Panc1 (cell line): Measurements from ENCODE around the gene CDH3. TPM values are rescaled to one million over a fixed set of nuclear protein-coding genes. Genes with fewer than 3 reads are reported as not detected.

Source experiments
- ATAC-seq: fragments of 200-7000 bp; cut with Tn5 transposase; 2 replicates; pipeline ENCODE4 v1.9.1; 2020; ENCODE audit warnings: mild to moderate bottlenecking, moderate library complexity
- BruUV-seq: library from RNA; stranded (reverse); fragments of 400-500 nt; replicated peaks from 2 replicates; lab custom pipeline; 2021; lab: Mats Ljungman, UMichigan
- CTCF ChIA-PET: fragments of 300-600 bp; sonication (Branson Sonifier 250); formaldehyde crosslinking; loops from one replicate; lab custom pipeline; 2022; ENCODE audit warnings: antibody characterized with exemption; lab: Charles Lee
- POLR2A ChIA-PET: fragments of 300-600 bp; sonication (Branson Sonifier 250); formaldehyde crosslinking; loops from one replicate; lab custom pipeline; 2022; ENCODE audit warnings: antibody characterized with exemption; lab: Charles Lee
- DNase-seq: peaks from one replicate; pipeline ENCODE4 v3.0.0-alpha.2; 2010; ENCODE audit warnings: low read depth, low spot score
- H3K27ac ChIP-seq: 2 replicates; pipeline ENCODE4 v1.5.1; 2011; ENCODE audit warnings: mild to moderate bottlenecking, low read length, inconsistent platforms
- H3K27me3 ChIP-seq: fragments of 200-500 bp; sonication (Bioruptor generic); 2 replicates; pipeline ENCODE4 v1.6.0; 2014; ENCODE audit warnings: low read length, inconsistent platforms; ENCODE audit not compliant: control insufficient read depth, insufficient read depth
- H3K36me3 ChIP-seq: fragments of 200-500 bp; sonication (Bioruptor generic); 2 replicates; pipeline ENCODE4 v1.5.1; 2014; ENCODE audit warnings: inconsistent platforms, mild to moderate bottlenecking, low read length, moderate library complexity; ENCODE audit not compliant: control insufficient read depth, insufficient read depth
- H3K4me1 ChIP-seq: 2 replicates; pipeline ENCODE4 v1.5.1; 2011; ENCODE audit warnings: inconsistent platforms, mild to moderate bottlenecking, low read length, moderate library complexity; ENCODE audit not compliant: control insufficient read depth, insufficient read depth
- H3K4me3 ChIP-seq, 2 experiments: 2 replicates each; pipeline ENCODE4 v1.5.1; 2011 to 2012; ENCODE audit warnings: low read depth in 2 of 2, low read length in 2 of 2, mild to moderate bottlenecking in 2 of 2, inconsistent platforms in 1 of 2, moderate library complexity in 1 of 2
- H3K9me3 ChIP-seq: fragments of 200-500 bp; sonication (Bioruptor generic); 2 replicates; pipeline ENCODE4 v1.5.1; 2014; ENCODE audit warnings: low read depth, mild to moderate bottlenecking, inconsistent platforms, low read length, moderate library complexity; ENCODE audit not compliant: control insufficient read depth, insufficient read depth
- CTCF ChIP-seq: fragments of 450-650 bp; IDR thresholded peaks from 2 replicates; pipeline ENCODE4 v1.5.1; 2017; ENCODE audit warnings: mild to moderate bottlenecking
- POLR2AphosphoS5 ChIP-seq: IDR thresholded peaks from 2 replicates; pipeline ENCODE4 v1.6.1; 2012; ENCODE audit warnings: mild to moderate bottlenecking, low read depth, low read length, moderate library complexity
- REST ChIP-seq, 2 experiments: IDR thresholded peaks; 2 replicates each; pipeline ENCODE4 v1.6.1; 2011 to 2012; ENCODE audit warnings: low read depth in 2 of 2, control low read depth in 1 of 2, low read length in 1 of 2, mild to moderate bottlenecking in 1 of 2, moderate library complexity in 1 of 2; ENCODE audit not compliant: insufficient read depth in 1 of 2
- SIN3A ChIP-seq: IDR thresholded peaks from 2 replicates; pipeline ENCODE4 v1.6.1; 2012; ENCODE audit warnings: low read depth, mild to moderate bottlenecking, low read length, moderate library complexity, borderline replicate concordance; ENCODE audit not compliant: insufficient read depth
- TCF7L2 ChIP-seq: IDR thresholded peaks from 2 replicates; pipeline ENCODE4 v1.6.1; 2011; ENCODE audit warnings: mild to moderate bottlenecking, low read depth, low read length, inconsistent platforms
- in situ Hi-C: cut with HindIII; loops from 2 replicates; pipeline ENCODE4 v1.10.0; 2016; ENCODE audit warnings: low sequenced_read_pairs, low pct_unique_long_range_greater_than_20kb
- intact Hi-C: fragments of 100-400 bp; cut with micrococcal nuclease; formaldehyde crosslinking; loops from one replicate; pipeline ENCODE4 v1.10.0; 2022; ENCODE audit not compliant: unreplicated experiment
- total RNA-seq: library from RNA; stranded (reverse); gene quantifications from one replicate; pipeline ENCODE4 v1.2.1, GENCODE V29; 2021; ENCODE audit not compliant: unreplicated experiment

Gene CDH3
- total RNA-seq, 1 experiment from 2014 or later, result 16.7 TPM

GRCh38 chr16:68734782-68735181 lies 89.7 kb downstream of the CDH3 start:
- POLR2A ChIA-PET, result no interaction called here
- in situ Hi-C loops (no loop called here), intact Hi-C loops (no loop called here)
- H3K4me3 ChIP-seq, result no peak overlapping the region
- ATAC-seq (no peak), DNase-seq (no peak)
- peaks cover 9% of the 10 kb centered on the region; the same call in 1 of the 2 replicates for H3K4me1 ChIP-seq
- CTCF ChIA-PET, result no interaction called here
- no peaks in the 10 kb centered on the region for H3K9me3 ChIP-seq
- H3K36me3 ChIP-seq, result no peaks in the 10 kb centered on the region; the same call in 1 of the 2 replicates
- H3K27ac ChIP-seq, result no peak overlapping the region
- no peaks in the 10 kb centered on the region for H3K27me3 ChIP-seq
- TF ChIP-seq SIN3A, result no peak
- no peak for TF ChIP-seq POLR2AphosphoS5
- TF ChIP-seq TCF7L2, result no peak
- TF ChIP-seq REST (IDR thresholded peaks at IDR 0.05; ENCODE audit: insufficient read depth in 1 of 2, low read depth in 2 of 2, low read length in 1 of 2), result no peak
- TF ChIP-seq CTCF, result no peak
- no TSS peak for BruUV-seq

- no peaks in the 10 kb centered on the region; the same call in 1 of the 2 replicates for H3K36me3 ChIP-seq
- peaks cover 14% of the 10 kb centered on the region for H3K4me1 ChIP-seq
- no peak overlapping the region for H3K4me3 ChIP-seq
- in situ Hi-C loops, result no loop called here
- no peak overlapping the region for H3K27ac ChIP-seq
- POLR2A ChIA-PET, result interaction anchor here (0.7 kb wide), 1 partner anchor 146 kb away, joined by 3 read pairs; no protein-coding TSS in a partner anchor
- CTCF ChIA-PET, result no interaction called here
- intact Hi-C loops, result no loop called here
- ATAC-seq (no peak), DNase-seq (no peak)
- TF ChIP-seq CTCF (no peak), REST (IDR thresholded peaks at IDR 0.05; ENCODE audit: insufficient read depth in 1 of 2, low read depth in 2 of 2, low read length in 1 of 2) (no peak), SIN3A (no peak), POLR2AphosphoS5 (no peak), TCF7L2 (no peak)
- no TSS peak for BruUV-seq
- H3K27me3 ChIP-seq, result no peaks in the 10 kb centered on the region
- H3K9me3 ChIP-seq, result no peaks in the 10 kb centered on the region
Observed at GRCh38 chr16:68736561-68736960, 91.5 kb downstream of the CDH3 start.
